Trophoblast cell (in vitro differentiated cells and primary cell): ENCODE results near the gene CHST11.

Experiments used
- DNase-seq, 2 donors: peaks; one replicate each; pipeline ENCODE4 v3.0.0-alpha.2; 2016
- H2AFZ ChIP-seq: 2 replicates; pipeline ENCODE4 v1.6.1; 2013; ENCODE audit warnings: low read length, moderate library complexity, mild to moderate bottlenecking; ENCODE audit not compliant: insufficient read depth, poor library complexity
- H2AK5ac ChIP-seq: 2 replicates; pipeline ENCODE4 v1.6.1; 2013; ENCODE audit warnings: mild to moderate bottlenecking, low read length
- H2BK120ac ChIP-seq: 2 replicates; pipeline ENCODE4 v1.6.1; 2013; ENCODE audit warnings: low read length, mild to moderate bottlenecking, moderate library complexity; ENCODE audit not compliant: insufficient read depth, poor library complexity
- H2BK12ac ChIP-seq: 2 replicates; pipeline ENCODE4 v1.6.1; 2013; ENCODE audit warnings: mild to moderate bottlenecking, low read length, moderate library complexity
- H2BK5ac ChIP-seq: 2 replicates; pipeline ENCODE4 v1.6.1; 2013; ENCODE audit warnings: low read length, low read depth, moderate library complexity, mild to moderate bottlenecking; ENCODE audit not compliant: poor library complexity
- H3K14ac ChIP-seq: 2 replicates; pipeline ENCODE4 v1.6.1; 2013; ENCODE audit warnings: mild to moderate bottlenecking, low read length
- H3K18ac ChIP-seq: 2 replicates; pipeline ENCODE4 v1.6.1; 2013; ENCODE audit warnings: mild to moderate bottlenecking, low read length
- H3K23ac ChIP-seq: 2 replicates; pipeline ENCODE4 v1.6.1; 2013; ENCODE audit warnings: low read length
- H3K27ac ChIP-seq: 2 replicates; pipeline ENCODE4 v1.5.1; 2013; ENCODE audit warnings: low read depth, mild to moderate bottlenecking, inconsistent platforms, low read length, moderate library complexity
- H3K27me3 ChIP-seq: 2 replicates; pipeline ENCODE4 v1.6.1; 2013; ENCODE audit warnings: inconsistent platforms, mild to moderate bottlenecking, low read length, moderate library complexity; ENCODE audit not compliant: insufficient read depth
- H3K36me3 ChIP-seq, 2 experiments: 1 replicate in 1 of 2; 2 replicates in 1 of 2; pipeline ENCODE4 v1.6.1; 2013; ENCODE audit warnings: low read length in 2 of 2, mild to moderate bottlenecking in 2 of 2, moderate library complexity in 1 of 2; ENCODE audit not compliant: insufficient read depth in 2 of 2, control insufficient read depth in 1 of 2
- H3K4ac ChIP-seq: 2 replicates; pipeline ENCODE4 v1.6.1; 2013; ENCODE audit warnings: low read depth, mild to moderate bottlenecking, low read length, moderate library complexity
- H3K4me1 ChIP-seq, 2 experiments: 1 replicate in 1 of 2; 2 replicates in 1 of 2; pipeline ENCODE4 v1.6.1; 2013; ENCODE audit warnings: low read length in 2 of 2, mild to moderate bottlenecking in 2 of 2, moderate library complexity in 1 of 2; ENCODE audit not compliant: insufficient read depth in 2 of 2, control insufficient read depth in 1 of 2
- H3K4me2 ChIP-seq: 2 replicates; pipeline ENCODE4 v1.6.1; 2013; ENCODE audit warnings: inconsistent platforms, mild to moderate bottlenecking, low read length, moderate library complexity
- H3K4me3 ChIP-seq: 2 replicates; pipeline ENCODE4 v1.5.1; 2013; ENCODE audit warnings: mild to moderate bottlenecking, low read depth, low read length, inconsistent platforms
- H3K79me1 ChIP-seq: one replicate; pipeline ENCODE4 v1.6.1; 2013; ENCODE audit warnings: low read length
- H3K79me2 ChIP-seq: 2 replicates; pipeline ENCODE4 v1.6.1; 2013; ENCODE audit warnings: low read length, mild to moderate bottlenecking; ENCODE audit not compliant: control insufficient read depth, insufficient read depth, poor library complexity
- H3K9ac ChIP-seq: 2 replicates; pipeline ENCODE4 v1.6.1; 2013; ENCODE audit warnings: mild to moderate bottlenecking, low read length
- H3K9me3 ChIP-seq: 2 replicates; pipeline ENCODE4 v1.6.1; 2013; ENCODE audit warnings: low read depth, mild to moderate bottlenecking, control low read depth, inconsistent platforms, low read length; ENCODE audit not compliant: insufficient read depth
- H4K12ac ChIP-seq: 2 replicates; pipeline ENCODE4 v1.6.1; 2013; ENCODE audit warnings: low read depth, mild to moderate bottlenecking, low read length, moderate library complexity
- H4K8ac ChIP-seq: 2 replicates; pipeline ENCODE4 v1.6.1; 2013; ENCODE audit warnings: low read depth, mild to moderate bottlenecking, low read length, moderate library complexity
- H4K91ac ChIP-seq: one replicate; pipeline ENCODE4 v1.6.1; 2013; ENCODE audit warnings: low read depth, mild to moderate bottlenecking, low read length, moderate library complexity
- WGBS: extraction: QIAGEN DNeasy Blood & Tissue Kit; methylation state at CpG from one replicate; pipeline ENCODE4 v1.1.7; 2013; ENCODE audit warnings: missing lambda C conversion rate; ENCODE audit not compliant: insufficient read length, insufficient coverage; ENCODE audit errors: extremely low coverage; 5-methylcytosine and 5-hydroxymethylcytosine counted together

Gene CHST11

DNA sequence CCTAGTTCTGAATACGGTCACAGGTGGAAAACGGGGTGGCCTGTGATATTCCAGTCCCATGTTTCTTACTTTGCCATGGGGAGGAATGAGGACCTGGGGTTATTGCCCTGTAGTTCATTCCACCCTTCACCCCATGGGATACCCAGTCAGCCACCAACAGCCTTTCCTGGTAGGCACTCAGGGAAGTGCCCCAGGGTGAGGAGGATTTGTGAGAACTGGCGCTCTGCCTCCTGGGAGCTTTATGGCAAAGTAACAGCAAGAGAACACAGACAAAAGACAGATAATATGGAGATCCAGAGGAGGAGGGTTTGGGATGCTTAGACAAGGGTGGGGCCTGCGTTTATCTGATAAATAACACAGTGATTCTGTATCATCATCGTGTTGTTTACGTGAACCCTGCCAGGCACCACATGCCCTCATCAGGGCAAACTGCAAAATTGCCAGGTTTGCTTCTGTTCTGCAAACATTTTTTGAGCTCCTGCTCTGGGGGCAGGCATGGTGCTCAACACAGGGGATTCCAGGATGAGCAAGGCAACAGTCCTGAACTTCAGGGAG lies 277.9 kb downstream of the CHST11 start:
- H4K12ac ChIP-seq = no peak overlapping the region
- H3K4me2 ChIP-seq = no peak overlapping the region
- peaks cover 2% of the 10 kb centered on the region for H3K9me3 ChIP-seq
- peaks cover 4% of the 10 kb centered on the region for H3K79me1 ChIP-seq
- H3K27ac ChIP-seq = no peak overlapping the region
- H3K14ac ChIP-seq = no peak overlapping the region
- no peak overlapping the region for H2BK5ac ChIP-seq
- H4K8ac ChIP-seq = no peak overlapping the region
- no peak overlapping the region for H2AFZ ChIP-seq
- no peak for DNase-seq
- H3K4ac ChIP-seq = no peak overlapping the region
- no peak overlapping the region for H3K9ac ChIP-seq
- no peaks in the 10 kb centered on the region for H3K36me3 ChIP-seq
- no peaks in the 10 kb centered on the region for H3K79me2 ChIP-seq
- no peak overlapping the region for H2AK5ac ChIP-seq
- no peaks in the 10 kb centered on the region for H3K27me3 ChIP-seq
- no peak overlapping the region for H3K4me3 ChIP-seq
- no peak overlapping the region for H4K91ac ChIP-seq
- peaks cover 29 to 33% of the 10 kb centered on the region in 2 experiments for H3K4me1 ChIP-seq
- H2BK120ac ChIP-seq = no peak overlapping the region
- no CpG with 5 or more reads among the region's 6 CpGs for WGBS
- H3K23ac ChIP-seq = no peak overlapping the region
- H3K18ac ChIP-seq = no peak overlapping the region
- no peak overlapping the region for H2BK12ac ChIP-seq

DNA sequence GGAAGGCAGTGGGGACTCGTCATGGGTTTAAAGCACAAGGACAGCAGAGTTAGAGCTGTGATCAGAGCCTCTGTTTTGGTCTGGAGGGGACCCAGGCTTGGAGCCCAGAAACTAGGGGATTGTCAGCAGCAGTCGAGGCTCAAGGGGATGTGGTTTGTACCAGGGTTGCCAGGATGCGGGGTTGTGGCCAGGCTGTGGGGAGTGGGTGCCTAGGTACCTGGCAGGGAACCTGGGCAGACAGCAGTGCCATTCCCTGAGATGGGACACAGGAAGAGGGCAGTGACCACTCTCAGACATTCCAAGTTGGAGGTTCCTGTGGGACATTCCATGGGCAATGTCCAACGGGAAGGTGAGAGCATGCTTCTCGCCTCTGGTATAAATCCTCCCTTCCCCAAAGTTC lies 279.1 kb downstream of the CHST11 start:
- no peak overlapping the region for H3K9ac ChIP-seq
- H4K8ac ChIP-seq = no peak overlapping the region
- no peak overlapping the region for H4K12ac ChIP-seq
- H2BK12ac ChIP-seq = no peak overlapping the region
- no peak overlapping the region for H2BK5ac ChIP-seq
- no peak overlapping the region for H3K4ac ChIP-seq
- H2AFZ ChIP-seq = no peak overlapping the region
- no peak overlapping the region for H2BK120ac ChIP-seq
- H3K36me3 ChIP-seq = no peaks in the 10 kb centered on the region
- H2AK5ac ChIP-seq = no peak overlapping the region
- no peak overlapping the region for H3K23ac ChIP-seq
- H3K27ac ChIP-seq = no peak overlapping the region
- H3K18ac ChIP-seq = no peak overlapping the region
- WGBS = no CpG with 5 or more reads among the region's 5 CpGs
- H3K4me2 ChIP-seq = no peak overlapping the region
- peaks cover 2% of the 10 kb centered on the region for H3K9me3 ChIP-seq
- no peak overlapping the region for H3K14ac ChIP-seq
- peaks cover 4% of the 10 kb centered on the region for H3K79me1 ChIP-seq
- peaks cover 23 to 28% of the 10 kb centered on the region in 2 experiments for H3K4me1 ChIP-seq
- H4K91ac ChIP-seq = no peak overlapping the region
- H3K4me3 ChIP-seq = no peak overlapping the region
- DNase-seq = no peak
- no peaks in the 10 kb centered on the region for H3K27me3 ChIP-seq
- no peaks in the 10 kb centered on the region for H3K79me2 ChIP-seq

DNA sequence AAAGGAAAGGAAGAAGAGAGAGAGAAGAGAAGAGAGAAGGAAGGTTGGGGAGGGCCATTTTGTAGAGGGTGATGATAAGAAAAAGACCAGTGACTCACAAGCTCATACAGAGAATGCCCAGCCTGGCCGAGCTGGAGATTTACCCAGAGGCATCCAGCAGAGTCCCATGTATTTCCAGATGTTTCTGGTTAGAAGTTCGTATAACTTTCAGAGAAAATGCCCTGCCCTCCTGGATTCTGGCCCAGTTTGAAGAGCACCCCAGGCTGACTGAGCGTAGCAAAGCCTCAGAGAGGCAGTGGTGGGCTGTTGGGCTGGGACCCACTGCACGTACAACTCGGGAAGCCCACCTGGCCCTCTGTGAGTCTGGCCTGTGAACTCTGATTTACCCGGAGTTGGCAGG lies 279.6 kb downstream of the CHST11 start:
- Histone ChIP-seq H2AK5ac (no peak overlapping the region), H2AFZ (no peak overlapping the region), H3K4me2 (no peak overlapping the region), H3K79me1 (peaks cover 4% of the 10 kb centered on the region), H4K8ac (no peak overlapping the region), H3K4ac (no peak overlapping the region), H3K27me3 (no peaks in the 10 kb centered on the region), H3K4me3 (no peak overlapping the region), H3K14ac (no peak overlapping the region), H2BK120ac (no peak overlapping the region), H2BK5ac (no peak overlapping the region), H4K91ac (no peak overlapping the region), H3K18ac (no peak overlapping the region), H3K23ac (no peak overlapping the region), H3K36me3 (no peaks in the 10 kb centered on the region), H2BK12ac (no peak overlapping the region), H3K79me2 (no peaks in the 10 kb centered on the region), H3K4me1 (peaks cover 23 to 28% of the 10 kb centered on the region in 2 experiments), H3K27ac (no peak overlapping the region), H4K12ac (no peak overlapping the region), H3K9me3 (peaks cover 2% of the 10 kb centered on the region), H3K9ac (no peak overlapping the region)
- no CpG with 5 or more reads among the region's 6 CpGs for WGBS
- no peak for DNase-seq

DNA sequence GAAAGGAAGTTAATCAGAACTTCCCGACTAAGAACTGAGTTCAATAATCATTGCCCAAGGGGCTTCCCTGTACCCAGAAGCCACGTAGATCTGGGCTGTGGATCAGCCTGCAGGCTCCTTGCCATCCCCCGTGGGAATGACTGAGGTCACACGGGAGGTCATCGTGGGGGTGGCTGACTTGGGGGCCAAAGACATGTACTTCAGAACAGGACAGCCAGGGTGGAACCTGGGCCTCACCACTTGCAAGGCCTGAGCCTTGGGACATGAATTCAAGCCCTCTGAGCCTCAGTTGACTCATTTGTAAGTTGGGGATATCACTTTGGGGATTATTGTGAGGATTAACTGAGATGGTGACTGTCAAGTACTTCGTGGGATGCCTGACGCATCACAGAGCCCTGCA lies 280.4 kb downstream of the CHST11 start:
- peak overlapping the region; percentile 45 for H4K91ac ChIP-seq
- no peaks in the 10 kb centered on the region for H3K36me3 ChIP-seq
- H3K9ac ChIP-seq = no peak overlapping the region
- H4K8ac ChIP-seq = no peak overlapping the region
- no peak overlapping the region for H2BK120ac ChIP-seq
- DNase-seq = no peak
- peaks cover 2% of the 10 kb centered on the region for H3K9me3 ChIP-seq
- H2AK5ac ChIP-seq = no peak overlapping the region
- H3K27me3 ChIP-seq = no peaks in the 10 kb centered on the region
- H3K4ac ChIP-seq = no peak overlapping the region
- H3K4me3 ChIP-seq = no peak overlapping the region
- no peak overlapping the region for H3K4me2 ChIP-seq
- H3K18ac ChIP-seq = no peak overlapping the region
- H4K12ac ChIP-seq = no peak overlapping the region
- H3K79me2 ChIP-seq = no peaks in the 10 kb centered on the region
- WGBS = no CpG with 5 or more reads among the region's 7 CpGs
- peaks cover 25 to 28% of the 10 kb centered on the region in 2 experiments for H3K4me1 ChIP-seq
- H2BK5ac ChIP-seq = no peak overlapping the region
- H2AFZ ChIP-seq = no peak overlapping the region
- H3K27ac ChIP-seq = peak overlapping the region; percentile 52
- H3K79me1 ChIP-seq = peaks cover 4% of the 10 kb centered on the region
- H3K23ac ChIP-seq = no peak overlapping the region
- no peak overlapping the region for H2BK12ac ChIP-seq
- H3K14ac ChIP-seq = no peak overlapping the region
